K562 (cell line): Measurements from ENCODE around the gene RNF213. TPM values are rescaled to one million over a fixed set of nuclear protein-coding genes. Genes with fewer than 3 reads are reported as not detected.

Experiments
- ATAC-seq: fragments of 200-7000 bp; cut with Tn5 transposase; 3 replicates; pipeline ENCODE4 v1.9.1; 2020; ENCODE audit warnings: moderate library complexity
- BruUV-seq: library from RNA; stranded (reverse); fragments of 400-500 nt; replicated peaks from 2 replicates; lab custom pipeline; 2021; lab: Mats Ljungman, UMichigan
- CTCF ChIA-PET: fragments of 300-600 bp; formaldehyde crosslinking; extraction: SDS; loops from one replicate; lab custom pipeline; 2021; ENCODE audit warnings: low intra/inter-chr PET ratio; lab: Yijun Ruan, JAX
- POLR2A ChIA-PET: fragments of 300-600, 350-650 bp; sonication (Branson Sonifier 250); formaldehyde crosslinking; extraction: SDS; loops from one replicate; lab custom pipeline; 2021; ENCODE audit warnings: antibody characterized with exemption, inconsistent platforms; lab: Yijun Ruan, JAX
- DNase-seq, 4 experiments: peaks; one replicate each; pipeline versions ENCODE4 v3.0.0 to v3.0.0-alpha.2; 2011 to 2018; ENCODE audit warnings: low spot score in 3 of 4, mixed read lengths in 3 of 4; ENCODE audit errors: extremely low read depth in 1 of 4
- FAIRE-seq: peaks from 2 replicates; lab custom pipeline; 2011; peaks lifted over from hg19 to GRCh38; lab: Jason Lieb, UNC
- H2AFZ ChIP-seq: 2 replicates; pipeline ENCODE4 v1.6.0; 2011; ENCODE audit warnings: low read depth, low read length, control low read depth, inconsistent platforms
- H3K27ac ChIP-seq: fragments of 200-600 bp; 3 replicates; pipeline ENCODE4 v1.8.0; 2011; ENCODE audit warnings: low read depth, mild to moderate bottlenecking, control low read depth, inconsistent platforms, low read length, moderate library complexity, mixed read lengths; ENCODE audit errors: extremely low read depth
- H3K27me3 ChIP-seq, 2 experiments: fragments of 300-600 bp in 1 of 2; 2 replicates in 1 of 2; 3 replicates in 1 of 2; pipeline versions ENCODE4 v1.6.0 to v1.8.0; 2011; ENCODE audit warnings: inconsistent platforms in 2 of 2, low read length in 2 of 2, mild to moderate bottlenecking in 1 of 2, mixed read lengths in 1 of 2, moderate library complexity in 1 of 2; ENCODE audit not compliant: control insufficient read depth in 2 of 2, insufficient read depth in 2 of 2
- H3K36me3 ChIP-seq: fragments of 300-600 bp; 3 replicates; pipeline ENCODE4 v1.8.0; 2011; ENCODE audit warnings: mild to moderate bottlenecking, low read length, inconsistent platforms; ENCODE audit not compliant: control insufficient read depth, insufficient read depth
- H3K4me1 ChIP-seq, 2 experiments: fragments of 200-600 bp in 1 of 2; replicated peaks in 1 of 2; 2 replicates in 1 of 2; 3 replicates in 1 of 2; pipeline versions ENCODE4 v1.5.1 to v1.8.0; 2011; ENCODE audit warnings: inconsistent platforms in 2 of 2, low read length in 2 of 2, mild to moderate bottlenecking in 1 of 2, mixed read lengths in 1 of 2, moderate library complexity in 1 of 2; ENCODE audit not compliant: control insufficient read depth in 2 of 2, insufficient read depth in 2 of 2
- H3K4me2 ChIP-seq: 2 replicates; pipeline ENCODE4 v1.6.1; 2011; ENCODE audit warnings: low read length, control low read depth, inconsistent platforms, mixed read lengths; ENCODE audit not compliant: insufficient read depth
- H3K4me3 ChIP-seq: fragments of 200-600 bp; sonication (generic), shearing (Covaris generic); 2 replicates; pipeline ENCODE4 v1.5.1; 2016; ENCODE audit warnings: control low read depth, inconsistent platforms
- H3K79me2 ChIP-seq: fragments of 200-600 bp; 3 replicates; pipeline ENCODE4 v1.8.0; 2011; ENCODE audit warnings: low read length, inconsistent platforms; ENCODE audit not compliant: control insufficient read depth, insufficient read depth
- H3K9ac ChIP-seq, 2 experiments: 2 replicates each; pipeline versions ENCODE4 v1.6.0 to v1.6.1; 2011; ENCODE audit warnings: low read depth in 2 of 2, low read length in 2 of 2, control low read depth in 1 of 2, inconsistent platforms in 1 of 2, mild to moderate bottlenecking in 1 of 2, mixed read lengths in 1 of 2; ENCODE audit not compliant: insufficient read depth in 1 of 2
- H3K9me1 ChIP-seq: one replicate; pipeline ENCODE4 v1.6.0; 2011; ENCODE audit warnings: inconsistent platforms, mild to moderate bottlenecking, low read length, moderate library complexity; ENCODE audit not compliant: control insufficient read depth, insufficient read depth
- H3K9me3 ChIP-seq: replicated peaks from 2 replicates; pipeline ENCODE4 v1.5.1; 2011; ENCODE audit warnings: low read depth, low read length, inconsistent platforms; ENCODE audit not compliant: control insufficient read depth, insufficient read depth
- H4K20me1 ChIP-seq: replicated peaks from 2 replicates; pipeline ENCODE4 v1.6.1; 2011; ENCODE audit warnings: low read length, inconsistent platforms, mixed read lengths; ENCODE audit not compliant: control insufficient read depth, insufficient read depth
- DACH1 ChIP-seq: fragments of 450-650 bp; IDR thresholded peaks from 2 replicates; pipeline ENCODE4 v1.6.1; 2018; ENCODE audit not compliant: partially characterized antibody
- GTF2E2 ChIP-seq: fragments of 200-800 bp; sonication (Bioruptor generic); IDR thresholded peaks from 2 replicates; pipeline ENCODE4 v1.6.1; 2016; ENCODE audit warnings: missing genetic modification characterization, missing compliant biosample characterization
- GTF2F1 ChIP-seq: IDR thresholded peaks from 2 replicates; pipeline ENCODE4 v1.6.1; 2011; ENCODE audit warnings: low read depth, low read length, improper control_type of control experiment
- MTA3 ChIP-seq: fragments of 450-650 bp; formaldehyde crosslinking; IDR thresholded peaks from 2 replicates; pipeline ENCODE4 v1.6.1; 2017; ENCODE audit warnings: mild to moderate bottlenecking, borderline replicate concordance
- NCOA2 ChIP-seq, 2 experiments: fragments of 450-650 bp; IDR thresholded peaks; 2 replicates each; pipeline ENCODE4 v1.6.1; 2018; ENCODE audit warnings: mild to moderate bottlenecking in 2 of 2, moderate library complexity in 1 of 2; ENCODE audit not compliant: partially characterized antibody in 2 of 2
- NCOA4 ChIP-seq: fragments of 450-650 bp; IDR thresholded peaks from 2 replicates; pipeline ENCODE4 v1.6.1; 2018; ENCODE audit warnings: mild to moderate bottlenecking; ENCODE audit not compliant: partially characterized antibody
- NELFE ChIP-seq: IDR thresholded peaks from 2 replicates; pipeline ENCODE4 v1.6.1; 2011; ENCODE audit warnings: mild to moderate bottlenecking; ENCODE audit not compliant: insufficient read depth, insufficient read length
- SMC3 ChIP-seq: conservative IDR thresholded peaks from 2 replicates; pipeline ENCODE4 v1.6.1; 2011; ENCODE audit warnings: low read depth, low read length, improper control_type of control experiment; ENCODE audit not compliant: insufficient read depth
- YY1 ChIP-seq, 3 experiments: IDR thresholded peaks; 2 replicates each; pipeline ENCODE4 v1.6.1; 2011; ENCODE audit warnings: low read length in 2 of 3, mild to moderate bottlenecking in 2 of 3, moderate library complexity in 2 of 3, borderline replicate concordance in 1 of 3, control low read depth in 1 of 3, low read depth in 1 of 3; ENCODE audit not compliant: insufficient read depth in 3 of 3, insufficient replicate concordance in 2 of 3, control insufficient read depth in 1 of 3, insufficient read length in 1 of 3; ENCODE audit errors: extremely low read depth in 1 of 3
- ZBTB43 ChIP-seq: sonication (generic); formaldehyde crosslinking; IDR thresholded peaks from 2 replicates; pipeline ENCODE4 v1.8.0; 2023; ENCODE audit warnings: mild to moderate bottlenecking, missing genetic modification reagents
- ZBTB9 ChIP-seq: fragments of 450-650 bp; formaldehyde crosslinking; IDR thresholded peaks from 2 replicates; pipeline ENCODE4 v1.4.0; 2020; ENCODE audit warnings: mild to moderate bottlenecking, moderate library complexity
- ZNF197 ChIP-seq: fragments of 200-800 bp; sonication (Bioruptor generic); IDR thresholded peaks from 2 replicates; pipeline ENCODE4 v1.6.1; 2016; ENCODE audit warnings: low read depth, missing genetic modification characterization, missing compliant biosample characterization
- ZNF316 ChIP-seq: fragments of 450-650 bp; IDR thresholded peaks from 2 replicates; pipeline ENCODE4 v1.6.1; 2016
- ZNF584 ChIP-seq: fragments of 200-800 bp; sonication (Bioruptor generic); IDR thresholded peaks from 2 replicates; pipeline ENCODE4 v1.6.1; 2016; ENCODE audit warnings: low read depth, mild to moderate bottlenecking, missing genetic modification characterization, missing compliant biosample characterization
- ZNF830 ChIP-seq: fragments of 250-450 bp; sonication (Bioruptor Pico); IDR thresholded peaks from 2 replicates; pipeline ENCODE4 v1.5.0; 2021; ENCODE audit warnings: mild to moderate bottlenecking
- WGBS: fragments of 100-300 bp; shearing (Covaris generic); methylation state at CpG from one replicate; pipeline ENCODE4 v1.1.6; 2016; ENCODE audit warnings: low coverage, mixed read lengths; ENCODE audit not compliant: insufficient coverage; ENCODE audit errors: missing lambda C conversion rate; 5-methylcytosine and 5-hydroxymethylcytosine counted together
- in situ Hi-C: fragments of 300-500 bp; cut with MboI; formaldehyde crosslinking; loops from 4 replicates; pipeline ENCODE4 v1.15.0; 2018; ENCODE audit warnings: inconsistent platforms, mixed read lengths
- intact Hi-C: fragments of 100-400 bp; cut with micrococcal nuclease; formaldehyde crosslinking; loops from 2 replicates; pipeline ENCODE4 v1.14.2; 2022
- polyA plus RNA-seq, 8 experiments: library from polyadenylated mRNA; depleted of rRNA in 4 of 8; stranded (reverse) in 5 of 8; unstranded in 3 of 8; fragments of >200 nt; fragmentation: Nextera tagmentation in 2 of 8; fragmentation: Illumina TruSeq in 1 of 8; extraction: Ambion mirVana in 2 of 8; extraction: Trizol in 1 of 8; gene quantifications; 2 replicates each; pipeline versions ENCODE4 v1.2.1 to v1.2.3, GENCODE V29; 2011 to 2014; ENCODE audit warnings: inconsistent platforms in 1 of 8, missing spikeins in 1 of 8
- total RNA-seq, 7 experiments: library from RNA; depleted of rRNA in 6 of 7; stranded (reverse); fragments of >200 nt in 6 of 7; fragmentation: Illumina TruSeq in 2 of 7; extraction: Trizol in 2 of 7; gene quantifications; 2 replicates each; pipeline versions ENCODE4 v1.2.1 to v1.2.3, GENCODE V29; 2011 to 2021; ENCODE audit warnings: low replicate concordance in 1 of 7

Gene RNF213
- total and polyA plus RNA-seq, 9 of the 15 experiments (the other 6 are each of a cell fraction or from before 2014, with no cell fraction given): 5.3 to 33.6 (median 17.9) TPM

- no peak for TF ChIP-seq DACH1
- no peak for TF ChIP-seq ZBTB9 (CRISPR knock-in tag)
- TF ChIP-seq GTF2F1: no peak
- peak; percentile 85 for TF ChIP-seq ZNF316
- TF ChIP-seq ZBTB43 (CRISPR knock-in tag): no peak
- no peak for TF ChIP-seq GTF2E2
- no peak for TF ChIP-seq NCOA4
- no peak for TF ChIP-seq NELFE
These were observed 59.3 kb downstream of the RNF213 start (continued) for GRCh38 chr17:80319999-80320344.

GRCh38 chr17:80320496-80320895 lies 59.8 kb downstream of the RNF213 start:
- FAIRE-seq: no peak
- Histone ChIP-seq H2AFZ (no peak overlapping the region), H3K9ac (no peak overlapping the region)
- no peak for ATAC-seq
- in situ Hi-C loops: no loop called here
- no TSS peak for BruUV-seq
- TF ChIP-seq NCOA2 (IDR thresholded peaks at IDR 0.05; ENCODE audit: partially characterized antibody in 2 of 2) (no peak), ZNF830 (CRISPR knock-in tag) (no peak), MTA3 (no peak), SMC3 (no peak), ZNF197 (CRISPR knock-in tag) (no peak), ZNF584 (no peak), YY1 (IDR thresholded peaks at IDR 0.05; ENCODE audit: borderline replicate concordance in 1 of 3, control insufficient read depth in 1 of 3, extremely low read depth in 1 of 3, insufficient read depth in 3 of 3, insufficient read length in 1 of 3, insufficient replicate concordance in 2 of 3, low read depth in 1 of 3, low read length in 2 of 3) (no peak)
- TF ChIP-seq, all 486 proteins: peak for 0
- Histone ChIP-seq H3K79me2 (no peaks in the 10 kb centered on the region), H3K9me3 (no peaks in the 10 kb centered on the region; the same call in 1 of the 2 replicates), H4K20me1 (no peaks in the 10 kb centered on the region), H3K4me2 (no peak overlapping the region), H3K27me3 (no peaks in the 10 kb centered on the region), H3K4me3 (no peak overlapping the region), H3K27ac (no peak overlapping the region; the same call in 2 of the 3 replicates), H3K9me1 (no peaks in the 10 kb centered on the region), H3K4me1 (peaks cover 3 to 6% of the 10 kb centered on the region in 2 experiments; a peak in 3 of 5 replicates), H3K36me3 (peaks cover 58% of the 10 kb centered on the region; the same call in 2 of the 3 replicates)
- 91% methylated on average over 13 of the region's 15 CpGs for WGBS
- intact Hi-C loops: no loop called here
- DNase-seq: no peak
- ChIA-PET POLR2A (no interaction called here), CTCF (no interaction called here)
